Ishikawa (cell line): ENCODE results near the gene AMDHD1.

Experiments
- CEBPB ChIP-seq: IDR thresholded peaks from 2 replicates; pipeline ENCODE4 v1.6.1; 2012
- CREB1 ChIP-seq: IDR thresholded peaks from 2 replicates; pipeline ENCODE4 v1.6.1; 2012; ENCODE audit warnings: low read depth
- EGR1 ChIP-seq: IDR thresholded peaks from 2 replicates; pipeline ENCODE4 v1.6.1; 2012
- EP300 ChIP-seq: IDR thresholded peaks from 2 replicates; pipeline ENCODE4 v1.6.1; 2012; ENCODE audit warnings: borderline replicate concordance
- FOXM1 ChIP-seq: IDR thresholded peaks from 2 replicates; pipeline ENCODE4 v1.6.1; 2012; ENCODE audit warnings: low read depth, borderline replicate concordance
- MAX ChIP-seq: IDR thresholded peaks from 2 replicates; pipeline ENCODE4 v1.6.1; 2012
- NFIC ChIP-seq: IDR thresholded peaks from 2 replicates; pipeline ENCODE4 v1.6.1; 2012
- RAD21 ChIP-seq: IDR thresholded peaks from 2 replicates; pipeline ENCODE4 v1.6.1; 2012; ENCODE audit warnings: low read depth
- REST ChIP-seq: IDR thresholded peaks from 2 replicates; pipeline ENCODE4 v1.6.1; 2012; ENCODE audit warnings: low read depth, mild to moderate bottlenecking
- TAF1 ChIP-seq: IDR thresholded peaks from 2 replicates; pipeline ENCODE4 v1.6.1; 2012; ENCODE audit warnings: low read depth, mild to moderate bottlenecking
- TCF12 ChIP-seq: IDR thresholded peaks from 2 replicates; pipeline ENCODE4 v1.6.1; 2012; ENCODE audit warnings: low read depth
- TEAD4 ChIP-seq: IDR thresholded peaks from 2 replicates; pipeline ENCODE4 v1.6.1; 2012
- YY1 ChIP-seq: IDR thresholded peaks from 2 replicates; pipeline ENCODE4 v1.6.1; 2012; ENCODE audit warnings: low read depth
- ZBTB7A ChIP-seq: IDR thresholded peaks from 2 replicates; pipeline ENCODE4 v1.6.1; 2012; ENCODE audit warnings: low read depth
- TF ChIP-seq, protein P1 (sequence below): IDR thresholded peaks from 2 replicates; pipeline ENCODE4 v1.6.1; 2012

AMDHD1 gene

GRCh38 chr12:95994476-95994875, 51.3 kb downstream of the AMDHD1 start:
- TF ChIP-seq MAX (no peak), EGR1 (no peak), REST (no peak), CEBPB (no peak), NFIC (no peak), YY1 (no peak), ZBTB7A (no peak), TCF12 (no peak), RAD21 (no peak), EP300 (no peak), TAF1 (no peak), CREB1 (no peak), FOXM1 (no peak), TEAD4 (no peak)
- TF ChIP-seq, protein P1, sequence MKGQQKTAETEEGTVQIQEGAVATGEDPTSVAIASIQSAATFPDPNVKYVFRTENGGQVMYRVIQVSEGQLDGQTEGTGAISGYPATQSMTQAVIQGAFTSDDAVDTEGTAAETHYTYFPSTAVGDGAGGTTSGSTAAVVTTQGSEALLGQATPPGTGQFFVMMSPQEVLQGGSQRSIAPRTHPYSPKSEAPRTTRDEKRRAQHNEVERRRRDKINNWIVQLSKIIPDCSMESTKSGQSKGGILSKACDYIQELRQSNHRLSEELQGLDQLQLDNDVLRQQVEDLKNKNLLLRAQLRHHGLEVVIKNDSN, result no peak

GRCh38 chr12:95995238-95996031, 52.3 kb downstream of the AMDHD1 start:
- TF ChIP-seq TEAD4 (no peak), YY1 (no peak), FOXM1 (no peak), RAD21 (no peak), TAF1 (no peak), ZBTB7A (no peak)

DNA sequence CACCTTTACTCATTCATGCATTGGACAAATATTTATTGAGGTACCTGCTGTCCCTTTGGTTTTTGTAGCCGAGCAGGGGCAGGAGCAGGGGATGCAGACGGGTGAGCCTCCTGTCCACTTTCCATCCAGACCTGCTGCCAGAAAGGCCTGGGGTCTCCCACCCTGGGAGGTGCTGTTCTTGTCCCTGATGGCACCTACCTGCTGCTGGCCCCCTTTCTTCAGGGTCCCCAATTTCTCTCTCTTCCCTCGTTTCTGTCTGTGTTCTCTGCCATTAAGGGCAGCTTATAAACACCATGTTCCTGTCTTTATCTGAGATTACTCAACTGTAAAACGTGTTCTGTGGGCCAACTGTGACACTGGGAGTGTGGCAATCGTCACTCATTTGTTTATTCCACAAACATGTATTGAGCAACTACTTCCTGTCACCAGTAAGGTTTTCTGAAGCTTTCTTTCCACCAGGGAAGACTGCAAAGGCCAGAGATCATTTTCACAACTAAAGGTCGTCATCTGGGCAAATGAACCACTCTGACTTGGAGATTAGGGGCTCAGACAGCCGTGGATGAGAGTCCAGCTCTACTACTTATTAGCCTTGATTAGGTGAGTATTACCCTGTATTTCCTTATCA, 53.0 kb downstream of the AMDHD1 start, which contains the start of gene HAL:
TSS of gene HAL (minus strand) at position 311 of the 625 bp plus-strand sequence. CDS start 434 bp downstream, outside the sequence.
- TF ChIP-seq YY1, result no peak
- no peak for TF ChIP-seq TCF12
- TF ChIP-seq EP300, result no peak
- TF ChIP-seq CEBPB, result no peak
- TF ChIP-seq, protein P1, result no peak
- TF ChIP-seq REST, result no peak
- TF ChIP-seq CREB1, result no peak
- TF ChIP-seq ZBTB7A, result no peak
- no peak for TF ChIP-seq TEAD4
- no peak for TF ChIP-seq MAX
- no peak for TF ChIP-seq TAF1
- TF ChIP-seq FOXM1, result no peak
- no peak for TF ChIP-seq EGR1
- no peak for TF ChIP-seq RAD21

- no peak for TF ChIP-seq CEBPB
- TF ChIP-seq ZBTB7A, result no peak
- no peak for TF ChIP-seq FOXM1
- no peak for TF ChIP-seq EGR1
- TF ChIP-seq RAD21, result no peak
- TF ChIP-seq MAX, result no peak
- TF ChIP-seq, protein P1, result no peak
- TF ChIP-seq EP300, result no peak
- TF ChIP-seq NFIC, result no peak
Observed at GRCh38 chr12:95997276-95997675, 54.1 kb downstream of the AMDHD1 start.
